ENCODE results near the gene MICAL2. TPM values are rescaled to one million over a fixed set of nuclear protein-coding genes. Genes with fewer than 3 reads are reported as not detected.

The MICAL2 gene
- total and polyA plus RNA-seq, 2 of the 8 experiments (the other 6 are each of a cell fraction or from before 2014, with no cell fraction given), result 1.3 to 4.1 TPM

GRCh38 chr11:12195768-12196167 is 85.4 kb downstream of the MICAL2 start:
- no peaks in the 10 kb centered on the region for H3K79me1 ChIP-seq (ENCODE audit: low read depth, low read length)
- no peak overlapping the region for H2BK12ac ChIP-seq (ENCODE audit: low read depth, low read length)
- peaks cover 0 to 3% (median under 1%) of the 10 kb centered on the region in 4 experiments; a peak in 3 of 7 replicates for H3K4me1 ChIP-seq (replicated peaks in 1 of 4; ENCODE audit: control insufficient read depth in 3 of 4, insufficient read depth in 4 of 4, low read length in 3 of 4)
- H3K18ac ChIP-seq (ENCODE audit: extremely low read depth, low read length), result no peak overlapping the region
- no peak overlapping the region for H2AFZ ChIP-seq (ENCODE audit: low read length)
- no peaks in the 10 kb centered on the region for H3K36me3 ChIP-seq (ENCODE audit: control insufficient read depth in 2 of 4, insufficient read depth in 4 of 4, low read length in 3 of 4)
- ChIA-PET POLR2A (ENCODE audit: partially characterized antibody) (no interaction called here), CTCF (ENCODE audit: partially characterized antibody) (interaction anchor here (0.6 kb wide), 1 partner anchor 290 kb away, joined by 3 read pairs; no protein-coding TSS in a partner anchor)
- H2BK20ac ChIP-seq (ENCODE audit: low read length), result no peak overlapping the region
- H2BK120ac ChIP-seq (replicated peaks; ENCODE audit: low read depth, low read length), result no peak overlapping the region
- no peak for FAIRE-seq
- no peak overlapping the region for H3K9ac ChIP-seq (replicated peaks in 1 of 4; ENCODE audit: extremely low read depth in 1 of 4, low read depth in 3 of 4, low read length in 3 of 4)
- H3K9me3 ChIP-seq (ENCODE audit: insufficient read depth in 2 of 2, low read depth in 1 of 2, low read length in 1 of 2), result no peaks in the 10 kb centered on the region
- H3K27ac ChIP-seq (ENCODE audit: low read depth, low read length), result no peak overlapping the region
- H3K23me2 ChIP-seq (ENCODE audit: low read depth, low read length), result no peaks in the 10 kb centered on the region; the same call in 1 of the 2 replicates
- no peak overlapping the region for H3K4me3 ChIP-seq (ENCODE audit: extremely low read depth in 1 of 4, insufficient read depth in 2 of 4, low read depth in 3 of 4, low read length in 4 of 4)
- H3K56ac ChIP-seq (replicated peaks; ENCODE audit: insufficient read length, low read depth, low read length), result no peak overlapping the region
- no peak overlapping the region for H3K23ac ChIP-seq (ENCODE audit: insufficient read length)
- H3K4me2 ChIP-seq (ENCODE audit: insufficient read depth in 1 of 2, low read depth in 2 of 2, low read length in 2 of 2), result no peak overlapping the region
- no peak overlapping the region for H2AK5ac ChIP-seq (ENCODE audit: low read depth, low read length)
- H3K79me2 ChIP-seq (ENCODE audit: control insufficient read depth in 1 of 2, insufficient read depth in 2 of 2, low read length in 2 of 2), result no peaks in the 10 kb centered on the region
- no peaks in the 10 kb centered on the region for H4K20me1 ChIP-seq (replicated peaks in 1 of 2; ENCODE audit: control insufficient read depth in 1 of 2, insufficient read depth in 2 of 2, low read length in 2 of 2)
- H2BK15ac ChIP-seq (ENCODE audit: low read length), result no peak overlapping the region
- no peak overlapping the region for H3K14ac ChIP-seq (ENCODE audit: insufficient read length)
- TF ChIP-seq JUND (IDR thresholded peaks at IDR 0.05; ENCODE audit: low read length) (no peak), CHD2 (IDR thresholded peaks at IDR 0.05; ENCODE audit: low read length) (no peak)
- no peak overlapping the region for H4K5ac ChIP-seq (ENCODE audit: insufficient read length, low read depth, low read length)
- H3K27me3 ChIP-seq (replicated peaks in 1 of 4; ENCODE audit: control insufficient read depth in 3 of 4, extremely low read depth in 1 of 4, insufficient read depth in 3 of 4, low read length in 3 of 4), result no peaks in the 10 kb centered on the region; a peak in 1 of 7 replicates
- H4K8ac ChIP-seq (ENCODE audit: extremely low read depth, insufficient read depth, low read length), result no peak overlapping the region
- no peak overlapping the region for H2BK5ac ChIP-seq (ENCODE audit: low read depth, low read length)
- DNase-seq (ENCODE audit: low read depth in 1 of 2, low spot score in 2 of 2), result no peak
- 88% methylated on average over 5 of the region's 5 CpGs; no CpG with 5 or more reads in 1 of the 2 experiments for WGBS, 2 experiments (ENCODE audit: extremely low coverage in 1 of 2, insufficient coverage in 1 of 2, insufficient read length in 1 of 2, insufficient replicate concordance in 2 of 2, low coverage in 1 of 2, low lambda C conversion rate in 2 of 2, missing lambda C conversion rate in 1 of 2)
- no peak overlapping the region for H4K91ac ChIP-seq (replicated peaks; ENCODE audit: insufficient read length, low read length)
- no peak overlapping the region for H3K4ac ChIP-seq (replicated peaks; ENCODE audit: insufficient read length, low read depth, low read length)

All from H1 (cell line).